Activated naive CD8-positive, alpha-beta T cell treated with anti-CD3 and anti-CD28 coated beads, Interleukin-2, amount 50 U/mL, for 16 hours (primary cell): ENCODE measurements around the gene ZNF775.

Source experiments
- DNase-seq: peaks from one replicate; pipeline ENCODE4 v3.0.0-alpha.2; 2020; ENCODE audit warnings: low read depth, low spot score

The ZNF775 gene

DNA sequence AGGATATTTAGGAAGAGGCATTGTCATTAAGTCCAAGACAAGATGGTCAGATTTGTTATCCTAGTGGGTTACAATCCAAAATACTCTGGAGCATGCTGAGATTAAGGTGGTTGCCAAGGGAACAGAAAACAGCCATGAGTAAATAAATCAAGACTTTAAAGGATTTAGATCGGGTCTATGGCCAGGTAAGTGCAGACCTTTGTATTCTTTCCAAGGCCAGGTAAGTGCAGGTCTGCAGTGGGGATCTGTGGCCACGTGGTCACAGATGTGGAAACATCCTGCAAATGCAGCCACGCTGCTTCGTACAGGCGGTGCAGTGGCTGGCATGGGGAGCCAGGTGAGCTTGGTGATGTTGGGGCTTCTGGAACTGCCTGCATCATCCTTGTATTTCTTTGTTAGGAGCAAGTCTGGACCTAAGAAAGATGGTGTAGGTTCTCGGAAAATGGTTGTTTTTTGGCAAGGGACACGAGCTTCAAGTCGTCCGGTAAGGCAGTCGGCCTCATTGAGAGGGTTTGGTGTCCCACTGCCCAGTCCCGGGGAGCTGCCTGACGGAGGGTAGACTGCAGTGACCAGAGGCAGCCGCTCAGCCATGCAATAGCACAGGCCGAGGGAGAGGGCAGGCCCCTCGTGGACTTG lies 21.8 kb downstream of the ZNF775 start:
- no peak for DNase-seq

DNA sequence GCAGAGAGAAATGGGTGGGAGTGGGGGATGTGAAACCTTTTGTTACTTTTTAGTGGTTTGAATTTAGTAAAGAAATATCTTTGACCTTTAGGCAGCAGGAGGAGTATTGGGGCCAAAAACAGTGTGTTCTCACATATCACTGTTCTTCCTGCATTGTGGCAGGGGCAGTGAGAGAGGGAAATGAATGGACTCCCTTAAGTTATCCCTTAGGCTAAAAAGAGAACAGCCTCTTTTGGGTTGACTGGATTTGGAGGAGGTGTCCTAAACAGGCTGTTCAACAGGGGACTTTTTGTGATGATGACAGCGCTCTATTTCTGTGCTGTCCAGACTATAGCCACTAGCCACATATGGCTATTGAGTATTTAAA lies 22.3 kb downstream of the ZNF775 start:
- no peak for DNase-seq

DNA sequence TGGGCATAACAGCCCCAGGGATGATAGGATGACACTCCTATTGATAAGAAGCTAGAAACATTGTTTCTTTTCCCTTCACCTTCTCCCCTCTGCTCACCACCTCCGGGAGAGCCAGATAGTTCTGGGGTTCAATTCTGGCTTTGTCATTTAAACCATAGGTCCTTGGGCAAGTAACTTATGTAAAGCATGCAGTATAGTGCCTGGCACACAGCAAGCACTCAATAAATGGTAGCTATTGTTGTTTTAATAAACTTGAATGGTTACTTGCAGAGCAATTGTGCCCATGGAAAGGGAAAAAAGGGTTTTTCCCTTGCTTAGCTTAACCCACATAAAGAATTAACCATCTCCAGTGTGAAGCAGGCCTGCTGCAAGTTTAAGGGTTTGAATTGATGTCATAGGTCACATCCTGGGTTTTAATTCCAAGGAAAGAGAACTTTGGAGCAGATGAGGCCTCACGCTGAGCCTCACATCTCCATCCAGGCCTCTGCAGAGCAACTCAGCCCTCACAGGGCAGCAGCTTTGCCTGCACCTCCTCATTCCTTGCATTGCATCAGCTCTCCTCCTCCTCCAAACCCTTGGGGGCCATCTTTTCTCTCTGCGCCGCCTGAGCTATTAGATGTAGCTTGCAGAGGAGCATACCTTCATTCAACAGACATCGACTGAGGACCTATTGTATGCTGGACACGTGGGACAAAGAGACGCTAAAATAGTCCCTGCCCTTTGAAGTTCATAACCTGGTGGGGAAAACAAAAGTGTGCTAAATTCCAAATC lies 22.9 kb downstream of the ZNF775 start:
- DNase-seq = no peak

DNA sequence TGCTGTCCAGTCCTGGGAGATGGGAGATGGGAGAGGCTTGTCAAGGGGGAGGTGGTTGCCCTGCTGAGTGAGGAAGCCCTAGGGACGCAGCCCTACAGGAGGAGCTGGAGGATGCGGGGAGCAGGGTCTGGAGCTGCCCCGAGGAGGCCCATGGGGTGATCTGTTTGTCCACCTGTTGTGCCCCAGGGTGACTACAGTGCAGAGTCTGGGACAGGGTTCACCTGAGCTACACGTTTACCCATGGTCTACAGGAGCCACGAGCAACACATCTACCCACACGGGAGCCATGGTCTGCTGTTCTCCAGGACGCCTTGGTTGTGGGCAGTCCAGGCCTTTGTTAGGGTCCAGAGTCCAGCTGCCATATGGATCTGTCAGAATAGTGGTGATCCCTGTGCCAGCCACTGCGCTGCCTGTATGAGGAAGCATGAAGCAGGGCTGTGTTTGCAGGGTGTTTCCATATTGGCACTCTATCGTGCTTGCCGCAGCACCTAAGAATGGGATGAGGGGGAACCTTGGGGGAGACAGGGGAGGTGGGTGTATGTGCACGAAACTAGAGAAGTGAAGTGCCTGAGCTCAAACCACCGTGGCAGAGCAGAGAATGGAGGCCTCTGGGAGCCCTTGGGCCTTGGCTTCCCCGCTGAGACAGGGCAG lies 23.7 kb downstream of the ZNF775 start:
- DNase-seq = no peak

DNA sequence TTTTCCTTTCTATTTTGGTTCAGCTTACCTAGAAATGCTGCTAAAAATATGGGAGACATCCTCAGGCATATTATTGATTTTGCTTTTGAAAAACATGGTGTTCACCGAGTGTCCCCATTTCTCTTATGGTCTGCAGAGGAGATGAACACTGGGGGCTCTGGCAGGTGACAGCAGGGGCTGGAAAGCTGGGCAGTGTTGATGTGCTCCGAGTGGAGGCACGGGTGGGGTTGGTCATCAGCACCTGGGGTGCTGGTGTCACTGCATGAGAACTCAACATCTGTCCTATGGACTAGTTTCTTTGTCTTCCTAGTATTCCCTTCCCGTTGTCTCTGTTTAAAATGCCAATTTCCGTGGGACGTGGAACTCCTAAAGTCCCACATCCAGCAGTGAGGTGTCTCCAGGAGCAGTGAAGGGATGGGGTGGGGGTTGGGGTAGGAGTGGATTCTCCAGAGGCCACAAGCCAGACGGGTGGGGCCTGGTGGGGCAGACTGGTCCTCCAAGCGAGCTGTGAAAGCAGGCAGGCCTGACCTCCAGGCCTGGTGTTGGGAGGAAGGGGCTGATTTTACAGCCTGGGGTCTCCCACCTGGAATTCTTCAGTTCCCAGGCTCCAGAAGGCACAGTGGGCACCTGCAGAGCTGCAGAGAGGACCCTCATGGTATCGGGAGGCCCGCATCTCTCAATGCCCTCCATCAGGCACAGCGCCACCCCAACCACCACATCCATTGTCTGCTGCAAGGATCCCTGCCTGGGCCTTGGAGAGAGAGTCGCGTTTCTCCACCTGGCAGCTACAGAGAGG lies 24.4 kb downstream of the ZNF775 start:
- no peak for DNase-seq

DNA sequence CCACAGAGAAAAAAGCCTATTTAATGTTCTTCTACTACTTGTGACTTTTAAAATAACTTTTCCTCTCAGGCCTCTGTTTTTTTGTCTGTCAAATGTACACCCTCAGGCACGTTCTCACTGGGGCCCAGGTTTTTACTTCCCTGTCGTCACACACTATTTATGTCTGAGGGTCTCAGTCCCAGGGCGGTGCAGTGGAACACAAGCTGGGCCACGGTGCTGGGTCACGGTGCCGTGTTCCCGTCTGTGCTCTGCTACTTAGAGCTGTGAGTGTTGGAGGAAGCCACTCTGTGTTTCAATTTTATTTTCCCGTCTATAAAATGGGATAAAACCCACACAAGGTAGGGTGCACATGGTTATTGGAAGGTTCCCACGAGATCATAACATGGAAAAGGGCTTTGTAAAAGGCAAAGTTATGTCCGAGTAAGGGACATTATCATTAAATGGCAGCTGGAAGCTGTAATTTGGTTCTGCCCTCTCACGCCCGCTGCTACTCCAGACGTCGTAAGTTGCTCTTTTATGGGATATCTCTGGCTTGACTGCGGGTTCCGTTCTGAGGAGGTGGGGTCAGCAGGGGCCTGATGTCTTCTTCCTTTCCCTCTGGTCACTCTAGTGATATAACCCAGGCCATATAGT lies 25.2 kb downstream of the ZNF775 start:
- no peak for DNase-seq

DNA sequence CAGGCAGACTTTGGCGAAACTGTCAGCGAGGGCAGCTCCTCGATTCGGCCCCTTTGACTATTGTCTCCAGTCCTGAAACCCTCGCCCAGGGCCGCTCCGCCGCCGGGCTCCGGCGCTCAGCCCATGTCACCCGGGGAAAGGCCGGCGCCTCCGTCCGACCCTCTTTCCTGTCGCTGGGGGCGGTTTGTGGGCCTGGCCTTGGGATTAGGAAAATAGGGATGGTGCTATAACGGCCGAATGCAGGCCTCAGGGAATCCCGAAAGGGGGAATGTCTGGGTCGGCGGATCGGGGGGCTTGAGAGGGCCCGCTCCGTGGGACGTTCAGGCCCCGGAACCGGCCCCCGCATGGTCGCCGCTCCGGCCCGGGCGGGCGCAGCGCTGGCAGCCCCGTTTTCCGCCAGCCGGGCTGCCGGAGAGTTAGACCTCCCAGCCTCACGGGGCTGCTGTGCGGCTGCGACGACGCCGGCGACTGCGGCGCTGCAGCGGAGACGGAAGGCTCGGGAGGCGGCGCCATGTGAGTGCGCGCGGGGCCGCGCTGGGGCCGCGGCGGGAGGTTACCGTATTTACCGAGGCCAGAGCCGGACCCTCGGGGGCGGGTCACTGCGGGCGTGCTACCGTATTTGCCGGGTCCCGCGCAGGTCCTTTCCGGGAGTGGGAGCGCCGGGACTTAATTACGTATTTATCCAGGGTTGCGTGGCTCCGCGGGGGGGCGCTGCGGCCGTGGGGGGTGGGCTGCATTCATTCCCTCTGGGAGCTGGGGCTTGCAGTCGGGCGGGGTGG lies 25.9 kb downstream of the ZNF775 start:
- DNase-seq = peak; percentile 38

DNA sequence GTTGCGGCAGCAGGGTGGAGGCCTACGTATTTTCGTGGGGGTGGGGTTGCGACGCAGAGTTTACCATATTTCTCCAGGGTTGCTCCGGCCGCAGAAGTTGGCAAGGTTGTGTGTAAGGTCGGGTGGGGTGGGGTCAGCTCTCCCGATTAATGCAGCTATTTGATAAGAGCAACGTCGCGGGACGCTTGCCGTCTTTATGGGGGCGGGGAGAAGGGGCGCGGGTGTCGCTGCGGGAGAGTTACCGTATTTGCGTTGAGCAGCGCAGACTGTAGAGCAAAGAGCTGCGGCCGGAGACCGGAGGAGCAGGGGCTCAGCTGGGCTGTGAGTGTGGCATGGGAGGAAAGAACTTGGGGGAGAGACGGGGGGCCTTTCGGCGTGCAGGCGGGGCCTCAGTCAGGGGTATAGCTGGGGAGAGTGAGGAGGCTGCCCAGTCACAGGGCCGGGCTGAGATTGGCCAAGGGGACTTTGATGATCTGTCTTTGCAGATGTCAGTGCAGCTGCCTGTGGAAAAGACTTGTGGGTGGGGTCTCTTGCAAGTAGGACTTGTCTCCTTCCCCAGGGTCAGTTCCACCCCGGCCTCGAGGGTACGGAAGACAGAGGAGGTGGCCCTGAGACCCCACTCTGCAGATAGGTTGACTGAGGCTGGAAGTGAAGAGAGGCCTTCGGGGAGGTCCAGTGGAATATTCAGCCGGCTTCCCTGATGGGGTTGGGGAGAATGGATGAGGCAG lies 26.6 kb downstream of the ZNF775 start:
- no peak for DNase-seq

DNA sequence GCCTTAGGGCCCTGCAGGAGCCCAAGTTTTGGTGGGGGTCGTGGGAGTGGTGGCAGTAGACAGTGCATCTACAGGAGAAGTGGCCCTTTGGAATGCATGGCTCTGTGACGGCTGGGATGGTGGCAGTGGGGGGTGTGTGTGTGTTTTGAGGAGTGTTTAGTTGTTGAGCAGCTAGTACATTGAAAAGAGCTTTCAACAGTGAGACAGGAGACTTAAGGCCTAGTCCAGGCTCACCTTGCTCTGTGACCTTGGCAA lies 27.1 kb downstream of the ZNF775 start:
- no peak for DNase-seq

DNA sequence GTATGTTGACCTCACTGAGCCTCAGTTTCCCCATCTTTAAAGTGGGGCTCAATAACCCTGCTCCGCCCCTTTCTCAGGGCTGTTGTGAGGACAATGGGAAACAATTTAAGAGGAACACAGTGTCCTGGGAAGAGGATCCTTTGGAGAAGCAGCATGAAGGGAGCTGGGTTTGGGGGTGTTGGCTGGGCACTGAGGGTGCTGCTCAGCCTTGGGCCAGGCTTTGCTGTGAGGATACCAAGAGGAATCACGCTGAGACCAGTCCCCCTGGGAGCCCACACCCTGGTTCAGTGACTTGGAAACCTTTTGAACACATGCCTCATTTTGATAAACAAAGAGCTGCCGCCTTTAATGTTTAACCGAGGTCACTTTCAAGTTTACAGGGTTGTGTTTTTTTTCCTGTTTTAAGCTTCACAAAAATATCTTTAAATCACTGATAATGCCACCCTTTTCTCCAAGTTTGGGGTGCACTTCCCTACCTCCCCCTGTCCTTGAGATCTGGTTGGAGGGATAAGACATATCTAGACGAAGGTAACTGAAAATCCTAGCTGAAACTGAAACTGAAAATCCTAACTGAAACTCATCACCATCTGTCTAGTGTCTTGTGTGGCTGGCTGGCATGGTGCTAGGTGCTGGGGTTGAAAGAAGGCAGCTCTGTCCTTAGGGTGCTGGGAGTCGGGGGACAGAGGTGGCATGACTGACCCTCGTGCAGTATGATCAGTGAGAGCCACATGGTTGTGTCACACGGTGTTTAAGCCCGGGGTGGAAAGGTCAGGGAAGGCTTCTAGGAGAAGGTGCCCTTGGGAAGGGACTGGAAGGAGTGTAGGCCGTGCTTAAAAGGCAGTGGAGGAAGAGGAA lies 27.7 kb downstream of the ZNF775 start:
- DNase-seq = no peak

DNA sequence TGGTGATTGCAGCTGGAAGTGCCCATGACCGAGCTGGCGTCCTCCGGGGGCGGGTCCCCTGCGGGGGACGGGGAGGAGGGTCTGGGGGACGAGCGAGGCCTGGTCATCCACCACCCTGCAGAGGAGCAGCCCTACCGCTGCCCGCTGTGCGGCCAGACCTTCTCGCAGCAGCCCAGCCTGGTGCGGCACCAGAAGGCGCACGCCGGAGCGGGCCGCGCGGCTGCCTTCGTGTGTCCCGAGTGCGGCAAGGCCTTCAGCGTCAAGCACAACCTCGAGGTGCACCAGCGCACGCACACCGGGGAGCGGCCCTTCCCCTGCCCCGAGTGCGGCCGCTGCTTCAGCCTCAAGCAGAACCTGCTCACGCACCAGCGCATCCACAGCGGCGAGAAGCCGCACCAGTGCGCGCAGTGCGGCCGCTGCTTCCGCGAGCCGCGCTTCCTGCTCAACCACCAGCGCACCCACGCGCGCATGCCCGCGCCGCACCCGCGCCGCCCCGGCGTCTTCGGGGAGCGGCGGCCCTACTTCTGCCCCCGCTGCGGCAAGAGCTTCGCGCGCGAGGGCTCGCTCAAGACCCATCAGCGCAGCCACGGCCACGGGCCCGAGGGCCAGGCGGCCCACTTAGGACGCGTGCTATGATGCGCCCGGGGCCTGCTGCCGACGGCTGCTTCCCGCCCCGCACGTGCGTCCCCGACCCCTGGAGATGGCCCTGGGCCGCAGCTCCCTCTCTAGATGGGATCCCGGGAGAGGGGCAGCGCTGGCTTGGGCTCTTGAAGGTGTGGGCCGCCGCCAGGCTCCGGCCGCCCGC lies 28.7 kb downstream of the ZNF775 start:
- DNase-seq = no peak

DNA sequence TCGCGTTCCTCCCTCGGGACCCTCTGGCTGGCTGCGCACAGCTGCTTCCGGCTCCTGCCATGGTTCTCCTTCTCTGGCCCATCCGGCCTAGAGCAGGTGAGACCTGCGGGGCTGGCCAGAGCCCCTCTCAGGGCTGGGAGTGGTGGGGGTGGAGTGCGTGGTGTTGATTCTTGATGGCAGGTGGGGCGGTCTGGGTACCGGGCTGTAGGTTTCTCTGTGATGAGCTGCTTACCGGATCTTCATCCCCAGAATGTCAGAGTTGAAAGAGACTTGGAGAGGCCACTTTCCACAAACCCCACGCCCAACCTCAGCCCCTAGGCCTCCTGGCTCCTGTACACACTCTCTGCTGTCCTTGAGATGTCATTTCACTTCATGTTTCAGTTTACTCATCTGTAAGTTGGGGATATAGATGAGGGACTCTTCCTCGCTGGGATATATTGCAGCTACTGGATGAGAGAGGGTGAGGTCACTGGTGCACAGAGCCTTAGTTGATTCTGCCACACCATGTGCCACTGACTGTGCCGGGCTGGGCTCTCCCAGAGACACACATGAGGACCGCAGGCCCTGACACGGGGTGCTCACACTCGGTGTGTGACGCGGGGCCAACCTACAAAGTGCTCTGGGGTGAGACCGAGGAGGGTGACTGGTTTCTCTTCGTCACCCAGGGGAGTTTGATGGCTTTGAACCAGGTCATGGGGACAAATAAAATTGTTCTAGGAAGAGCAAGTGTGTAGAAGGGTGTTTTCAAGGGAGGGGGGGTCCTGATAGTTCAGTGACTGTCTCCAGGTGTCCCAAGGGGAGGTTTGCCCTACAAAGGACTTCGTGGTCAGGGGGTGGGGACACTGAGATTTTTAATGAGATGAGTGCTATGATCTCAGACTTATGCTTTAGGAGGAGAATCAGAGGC lies 29.5 kb downstream of the ZNF775 start:
- no peak for DNase-seq

DNA sequence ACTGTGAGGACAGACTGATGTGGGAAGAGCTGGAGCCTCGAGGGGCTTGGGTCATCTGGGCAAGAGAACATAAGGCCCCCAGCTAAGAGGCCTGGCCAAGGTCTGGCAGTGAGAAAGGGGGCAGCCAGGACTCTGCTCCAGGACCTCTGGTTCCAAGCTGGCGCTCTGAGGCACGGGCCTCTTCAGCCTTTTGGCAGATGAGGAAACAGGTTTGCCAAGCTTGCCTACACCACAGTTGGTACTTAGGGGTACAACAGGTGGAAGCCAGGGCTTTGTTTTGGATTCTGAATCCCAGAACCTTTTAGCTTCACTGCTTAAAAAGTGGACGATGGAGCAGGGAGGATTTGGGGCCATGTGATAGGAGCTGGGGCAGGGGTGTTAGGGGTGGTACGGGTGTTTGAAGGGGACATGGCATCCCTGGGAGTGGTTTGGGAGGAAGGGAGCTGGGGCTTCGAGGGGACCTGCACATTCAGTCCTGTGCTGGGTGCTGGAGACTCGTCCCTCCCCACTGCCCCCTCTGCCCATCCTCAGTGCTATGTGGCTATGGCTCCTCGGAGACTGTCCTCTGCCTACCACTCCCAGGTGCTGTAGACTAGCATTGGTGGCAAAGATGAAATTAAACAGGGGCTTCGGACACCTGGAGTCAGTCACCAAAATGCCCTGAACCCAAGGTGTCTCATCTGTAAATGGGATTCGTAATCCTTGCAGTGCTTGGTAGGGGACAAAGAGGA lies 30.3 kb downstream of the ZNF775 start:
- no peak for DNase-seq

DNA sequence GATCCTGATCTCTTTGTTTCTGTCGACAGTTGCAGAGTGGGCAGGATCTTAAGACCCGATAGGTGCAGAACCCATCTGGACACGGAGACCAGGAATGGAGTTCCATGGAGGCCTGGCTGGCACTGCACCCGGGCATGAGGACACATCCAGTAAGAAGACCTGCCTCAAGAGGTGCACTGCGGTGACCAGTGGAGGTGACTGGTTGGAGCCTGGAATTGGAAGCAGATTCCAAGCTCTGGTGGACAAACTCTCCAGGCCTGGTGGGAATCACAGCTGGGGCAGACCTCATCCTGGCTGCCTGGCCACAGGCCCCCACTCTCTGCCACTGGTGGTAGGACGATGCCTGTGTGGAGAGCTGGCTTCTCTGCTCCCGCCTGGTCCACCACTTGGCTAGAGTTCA lies 31.0 kb downstream of the ZNF775 start:
- DNase-seq = no peak

DNA sequence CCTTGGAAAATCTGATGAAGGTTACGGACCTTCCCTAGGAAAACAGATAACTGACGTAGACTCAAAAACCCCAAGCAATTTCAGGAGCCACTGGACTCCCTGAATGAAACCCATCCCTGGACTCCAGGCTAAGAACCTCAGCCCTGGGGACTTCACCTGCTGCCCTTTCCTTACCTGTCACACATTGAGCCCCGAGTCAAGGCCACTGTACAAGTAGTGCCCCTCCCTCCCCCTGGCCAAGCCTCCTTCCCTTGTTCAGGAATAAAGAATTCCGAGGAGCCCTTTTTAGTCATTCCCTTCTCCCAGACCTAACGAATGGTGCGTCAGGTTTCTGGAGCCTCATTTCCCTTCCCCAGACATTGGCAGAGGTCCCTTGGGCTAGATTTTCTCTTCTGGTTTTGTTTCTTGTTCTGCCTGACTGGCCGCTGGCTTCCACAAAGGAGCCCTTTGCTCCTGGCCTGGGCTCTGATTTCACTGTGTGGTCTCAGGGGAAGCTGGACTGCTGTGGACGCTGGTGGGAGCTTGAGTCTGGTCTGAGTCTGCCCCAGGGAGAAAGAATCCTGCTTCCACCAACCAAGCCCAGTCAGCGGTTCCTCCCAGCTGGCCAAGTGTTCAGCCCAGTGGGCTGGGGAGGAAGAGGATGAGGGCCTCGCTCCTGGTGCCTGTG lies 31.7 kb downstream of the ZNF775 start:
- DNase-seq = no peak

DNA sequence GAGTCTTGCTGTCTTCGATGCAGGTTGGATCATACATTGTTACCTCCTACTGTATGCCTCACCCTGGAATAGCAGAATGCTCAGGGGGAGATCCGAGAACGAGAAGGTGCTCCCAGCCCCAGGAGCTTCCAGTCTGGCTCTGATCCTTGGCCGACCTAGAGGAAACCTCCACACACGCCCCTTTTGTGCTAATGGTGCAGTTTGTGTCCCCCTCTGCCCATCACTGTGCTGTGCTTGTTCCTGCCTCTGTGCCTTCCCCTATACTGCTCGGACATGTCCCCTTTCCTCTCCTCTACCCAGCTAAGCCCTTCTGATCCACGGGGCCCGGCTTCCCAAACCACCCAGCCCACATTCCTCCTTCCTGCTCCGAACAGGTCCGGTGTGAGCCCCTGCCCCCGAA lies 32.5 kb downstream of the ZNF775 start:
- DNase-seq = no peak

DNA sequence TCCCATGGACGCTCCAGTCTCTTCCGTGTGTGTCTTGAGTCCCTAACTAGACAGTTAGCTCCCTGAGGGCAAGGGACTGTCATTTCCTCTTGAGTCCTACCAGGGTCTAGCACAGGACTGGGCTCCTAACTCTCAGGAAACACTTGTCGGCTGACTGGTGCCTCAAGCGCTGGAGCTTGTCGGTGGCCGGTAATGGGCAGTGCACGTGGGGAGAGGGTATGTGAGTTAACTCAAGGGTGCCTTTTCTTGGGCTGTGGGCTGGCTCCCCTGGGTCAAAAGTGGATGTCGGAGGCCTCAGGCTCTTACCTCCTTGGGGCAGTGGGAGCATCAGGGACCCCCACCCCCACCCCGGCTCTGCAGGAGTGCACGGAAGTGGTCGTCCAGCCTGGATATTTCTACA lies 32.9 kb downstream of the ZNF775 start:
- DNase-seq = no peak
